Uterus (tissue), 4 donors: ENCODE data around the gene CELF6. TPM values are rescaled to one million over a fixed set of nuclear protein-coding genes. Genes with fewer than 3 reads are reported as not detected.
A peak's percentile ranks its signal among the peaks of the same experiment; 100 is the strongest.

Source experiments
- DNase-seq, 2 donors: peaks; one replicate each; pipeline ENCODE4 v3.0.0-alpha.2; 2019 to 2020
- H3K27ac ChIP-seq, 2 donors: fragments of 200-600 bp; sonication (generic); 1 replicate in 1 of 2; 2 replicates in 1 of 2; pipeline ENCODE4 v1.5.1; 2016 to 2018
- H3K27me3 ChIP-seq, 2 donors: fragments of 200-600 bp; sonication (generic); one replicate each; pipeline ENCODE4 v1.5.1; 2018 to 2019; ENCODE audit warnings: control low read depth in 1 of 2
- H3K36me3 ChIP-seq, 2 donors: fragments of 200-600 bp; sonication (generic); one replicate each; pipeline ENCODE4 v1.5.1; 2019; ENCODE audit warnings: control low read depth in 1 of 2
- H3K4me1 ChIP-seq, 2 donors: fragments of 200-600 bp; sonication (generic); one replicate each; pipeline ENCODE4 v1.5.1; 2018 to 2019; ENCODE audit warnings: control low read depth in 1 of 2
- H3K4me3 ChIP-seq, 2 donors: fragments of 200-600 bp; sonication (generic); 1 replicate in 1 of 2; 2 replicates in 1 of 2; pipeline ENCODE4 v1.5.1; 2018 to 2019; ENCODE audit warnings: mild to moderate bottlenecking in 1 of 2
- H3K9me3 ChIP-seq, 2 donors: fragments of 200-600 bp; sonication (generic); one replicate each; pipeline ENCODE4 v1.5.1; 2019; ENCODE audit warnings: control low read depth in 1 of 2
- CTCF ChIP-seq, 4 experiments: fragments of 200-600 bp in 2 of 4; fragments of 450-650 bp in 2 of 4; sonication (generic) in 2 of 4; IDR thresholded peaks; one replicate each; pipeline ENCODE4 v1.5.1; 2016 to 2019; ENCODE audit warnings: antibody characterized with exemption in 4 of 4, mild to moderate bottlenecking in 2 of 4, moderate library complexity in 1 of 4
- POLR2A ChIP-seq, 2 donors: fragments of 450-650 bp; IDR thresholded peaks; one replicate each; pipeline ENCODE4 v1.6.1; 2016; ENCODE audit warnings: antibody characterized with exemption in 2 of 2, mild to moderate bottlenecking in 1 of 2, moderate library complexity in 1 of 2
- intact Hi-C: fragments of 100-400 bp; cut with DNase I; formaldehyde crosslinking; loops from one replicate; pipeline ENCODE4 v1.15.1; 2023; ENCODE audit warnings: low total_unique reads
- total RNA-seq, 4 donors: library from RNA; depleted of rRNA in 3 of 4; stranded (reverse); fragments of >200 nt in 3 of 4; gene quantifications; one replicate each; pipeline versions ENCODE4 v1.1.0 to v1.2.4, GENCODE V29; 2014 to 2023
- donor health status: DM: yes; HTN: yes; CAD: no.

CELF6 gene
- 10 to 100 TPM in 1 of 4 donors, 1 to 10 TPM in 3; 1.9 to 12.3 (median 5.6) TPM for total RNA-seq

- Histone ChIP-seq H3K36me3 (no peaks in the 10 kb centered on the region), H3K27me3 (no peaks in the 10 kb centered on the region), H3K27ac (no peak within 1 kb of the TSS), H3K9me3 (no peaks in the 10 kb centered on the region), H3K4me1 (peaks cover 0 to 6% of the 10 kb centered on the region in 2 donors), H3K4me3 (peak within 1 kb of the TSS; percentile 25 to 35)
- intact Hi-C loops: no loop called here
- TF ChIP-seq POLR2A (IDR thresholded peaks at IDR 0.05) (no peak), CTCF (IDR thresholded peaks at IDR 0.05) (no peak)
- peak; percentile 57 to 68 for DNase-seq
Observed at GRCh38 chr15:72319985-72320671, at the start of gene CELF6. CELF6 (minus strand) TSS chr15:72320157; CDS start chr15:72319874, 283 bp downstream.

- DNase-seq: no peak
- Histone ChIP-seq H3K4me1 (peaks cover 0 to 6% of the 10 kb centered on the region in 2 donors), H3K27ac (no peak overlapping the region), H3K9me3 (no peaks in the 10 kb centered on the region), H3K27me3 (no peaks in the 10 kb centered on the region), H3K36me3 (no peaks in the 10 kb centered on the region), H3K4me3 (no peak overlapping the region)
- intact Hi-C loops: no loop called here
- TF ChIP-seq CTCF (IDR thresholded peaks at IDR 0.05) (no peak), POLR2A (IDR thresholded peaks at IDR 0.05) (no peak)
Observed at GRCh38 chr15:72368899-72369298, 48.9 kb upstream of the CELF6 start.

GRCh38 chr15:72368325-72368724 is 48.4 kb upstream of the CELF6 start:
- intact Hi-C loops: no loop called here
- H3K27ac ChIP-seq: no peak overlapping the region
- H3K27me3 ChIP-seq: no peaks in the 10 kb centered on the region
- DNase-seq: no peak
- no peak for TF ChIP-seq POLR2A (IDR thresholded peaks at IDR 0.05)
- no peak for TF ChIP-seq CTCF (IDR thresholded peaks at IDR 0.05)
- no peaks in the 10 kb centered on the region for H3K36me3 ChIP-seq
- H3K4me3 ChIP-seq: no peak overlapping the region
- peaks cover 0 to 6% of the 10 kb centered on the region in 2 donors for H3K4me1 ChIP-seq
- H3K9me3 ChIP-seq: no peaks in the 10 kb centered on the region

GRCh38 chr15:72365844-72366243 is 45.9 kb upstream of the CELF6 start:
- H3K36me3 ChIP-seq: no peaks in the 10 kb centered on the region
- no peak overlapping the region for H3K27ac ChIP-seq
- no peak overlapping the region for H3K4me3 ChIP-seq
- H3K27me3 ChIP-seq: no peaks in the 10 kb centered on the region
- H3K4me1 ChIP-seq: no peaks in the 10 kb centered on the region
- TF ChIP-seq CTCF (IDR thresholded peaks at IDR 0.05): no peak
- TF ChIP-seq POLR2A (IDR thresholded peaks at IDR 0.05): no peak
- intact Hi-C loops: no loop called here
- no peak for DNase-seq
- no peaks in the 10 kb centered on the region for H3K9me3 ChIP-seq

GRCh38 chr15:72361176-72361575 is 41.2 kb upstream of the CELF6 start:
- Histone ChIP-seq H3K36me3 (no peaks in the 10 kb centered on the region), H3K27me3 (no peaks in the 10 kb centered on the region), H3K9me3 (no peaks in the 10 kb centered on the region), H3K27ac (no peak overlapping the region), H3K4me3 (no peak overlapping the region), H3K4me1 (peaks cover 0 to 11% of the 10 kb centered on the region in 2 donors)
- DNase-seq: no peak
- TF ChIP-seq POLR2A (IDR thresholded peaks at IDR 0.05) (no peak), CTCF (IDR thresholded peaks at IDR 0.05) (no peak)
- intact Hi-C loops: no loop called here
